ENCODE results near the gene PRR18.

DNA sequence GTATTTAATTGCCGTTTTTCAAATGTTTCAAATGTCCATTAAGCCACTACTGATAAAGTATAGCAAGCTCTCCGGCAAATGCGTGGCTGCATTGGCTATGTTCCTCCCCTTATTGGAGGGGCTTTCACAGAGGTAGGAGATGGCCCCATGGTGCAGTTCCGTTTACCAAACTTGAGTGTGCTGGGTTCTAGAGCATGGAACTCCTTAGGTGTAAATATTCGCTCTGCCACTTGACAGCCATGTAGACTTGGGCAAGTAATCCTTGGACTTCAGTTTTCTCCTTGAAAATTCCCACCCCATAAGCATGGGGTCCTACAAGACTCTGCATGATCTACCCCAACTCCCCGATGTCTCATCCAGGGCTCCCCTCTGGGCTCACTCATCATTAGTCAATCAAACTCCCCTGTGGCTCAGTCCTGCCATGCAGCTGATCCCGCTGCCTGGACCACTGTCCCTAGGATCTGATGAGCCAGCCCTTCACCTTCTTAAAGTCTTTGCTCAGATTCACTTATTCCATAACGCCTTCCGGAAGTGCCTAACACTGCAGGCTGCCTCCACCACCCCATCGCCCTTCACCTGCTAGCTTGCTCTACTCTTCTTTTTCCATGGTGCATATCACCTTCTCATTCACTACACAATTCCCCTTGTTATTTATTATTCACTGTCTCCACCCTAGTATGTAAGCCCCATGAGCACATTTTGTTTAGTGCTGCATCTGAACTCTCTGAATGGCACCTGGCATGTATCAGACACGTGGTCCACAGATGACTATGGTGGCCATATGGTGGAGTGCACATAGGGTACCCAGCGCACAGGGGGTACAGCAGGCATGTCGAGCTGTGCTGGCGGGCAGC, 18.8 kb downstream of the PRR18 start:
- TF ChIP-seq, protein P1, sequence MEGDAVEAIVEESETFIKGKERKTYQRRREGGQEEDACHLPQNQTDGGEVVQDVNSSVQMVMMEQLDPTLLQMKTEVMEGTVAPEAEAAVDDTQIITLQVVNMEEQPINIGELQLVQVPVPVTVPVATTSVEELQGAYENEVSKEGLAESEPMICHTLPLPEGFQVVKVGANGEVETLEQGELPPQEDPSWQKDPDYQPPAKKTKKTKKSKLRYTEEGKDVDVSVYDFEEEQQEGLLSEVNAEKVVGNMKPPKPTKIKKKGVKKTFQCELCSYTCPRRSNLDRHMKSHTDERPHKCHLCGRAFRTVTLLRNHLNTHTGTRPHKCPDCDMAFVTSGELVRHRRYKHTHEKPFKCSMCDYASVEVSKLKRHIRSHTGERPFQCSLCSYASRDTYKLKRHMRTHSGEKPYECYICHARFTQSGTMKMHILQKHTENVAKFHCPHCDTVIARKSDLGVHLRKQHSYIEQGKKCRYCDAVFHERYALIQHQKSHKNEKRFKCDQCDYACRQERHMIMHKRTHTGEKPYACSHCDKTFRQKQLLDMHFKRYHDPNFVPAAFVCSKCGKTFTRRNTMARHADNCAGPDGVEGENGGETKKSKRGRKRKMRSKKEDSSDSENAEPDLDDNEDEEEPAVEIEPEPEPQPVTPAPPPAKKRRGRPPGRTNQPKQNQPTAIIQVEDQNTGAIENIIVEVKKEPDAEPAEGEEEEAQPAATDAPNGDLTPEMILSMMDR (IDR thresholded peaks at IDR 0.05; ENCODE audit: insufficient read depth, low read depth, low read length): no peak
- no peak for TF ChIP-seq EZH2 (IDR thresholded peaks at IDR 0.05; ENCODE audit: insufficient read depth, low read length)

Measured in astrocyte (in vitro differentiated cells and primary cell).